ENCODE measurements around the gene ANKRD12.

DNA sequence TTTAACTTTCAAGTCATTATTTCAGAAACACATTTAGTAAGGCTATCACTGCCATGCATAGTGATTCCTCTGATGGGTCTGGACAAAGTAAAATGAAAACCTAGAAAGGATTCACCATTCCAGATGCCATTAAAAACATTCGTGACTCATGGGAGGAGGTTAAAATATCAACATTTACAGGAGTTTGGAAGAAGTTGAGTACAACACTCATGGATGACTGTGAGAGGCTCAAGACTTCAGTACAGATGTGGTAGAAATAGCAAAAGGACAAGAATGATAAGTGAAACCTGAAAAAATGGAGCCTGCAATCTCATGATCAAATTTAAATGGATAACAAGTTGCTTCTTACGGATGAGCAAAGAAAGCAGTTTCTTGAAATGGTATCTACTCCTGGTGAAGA lies 192.2 kb downstream of the ANKRD12 start:
- TF ChIP-seq, protein P1, sequence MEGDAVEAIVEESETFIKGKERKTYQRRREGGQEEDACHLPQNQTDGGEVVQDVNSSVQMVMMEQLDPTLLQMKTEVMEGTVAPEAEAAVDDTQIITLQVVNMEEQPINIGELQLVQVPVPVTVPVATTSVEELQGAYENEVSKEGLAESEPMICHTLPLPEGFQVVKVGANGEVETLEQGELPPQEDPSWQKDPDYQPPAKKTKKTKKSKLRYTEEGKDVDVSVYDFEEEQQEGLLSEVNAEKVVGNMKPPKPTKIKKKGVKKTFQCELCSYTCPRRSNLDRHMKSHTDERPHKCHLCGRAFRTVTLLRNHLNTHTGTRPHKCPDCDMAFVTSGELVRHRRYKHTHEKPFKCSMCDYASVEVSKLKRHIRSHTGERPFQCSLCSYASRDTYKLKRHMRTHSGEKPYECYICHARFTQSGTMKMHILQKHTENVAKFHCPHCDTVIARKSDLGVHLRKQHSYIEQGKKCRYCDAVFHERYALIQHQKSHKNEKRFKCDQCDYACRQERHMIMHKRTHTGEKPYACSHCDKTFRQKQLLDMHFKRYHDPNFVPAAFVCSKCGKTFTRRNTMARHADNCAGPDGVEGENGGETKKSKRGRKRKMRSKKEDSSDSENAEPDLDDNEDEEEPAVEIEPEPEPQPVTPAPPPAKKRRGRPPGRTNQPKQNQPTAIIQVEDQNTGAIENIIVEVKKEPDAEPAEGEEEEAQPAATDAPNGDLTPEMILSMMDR (IDR thresholded peaks at IDR 0.05), result no peak
- no peak for TF ChIP-seq EP300 (IDR thresholded peaks at IDR 0.05)

Measured in tibial nerve (tissue), 4 donors.